VCaP (cell line): ENCODE measurements around the gene MLXIP.
A peak's percentile ranks its signal among the peaks of the same experiment; 100 is the strongest.

Source experiments
- H3K27ac ChIP-seq: fragments of 450-650 bp; 2 replicates; pipeline ENCODE4 v1.5.1; 2017
- TF ChIP-seq, protein P1 (sequence below): fragments of 450-650 bp; conservative IDR thresholded peaks from 2 replicates; pipeline ENCODE4 v1.5.1; 2017; ENCODE audit warnings: mild to moderate bottlenecking, moderate library complexity

MLXIP gene

GRCh38 chr12:122057007-122057735 lies 21.4 kb upstream of the MLXIP start:
- TF ChIP-seq, protein P1, sequence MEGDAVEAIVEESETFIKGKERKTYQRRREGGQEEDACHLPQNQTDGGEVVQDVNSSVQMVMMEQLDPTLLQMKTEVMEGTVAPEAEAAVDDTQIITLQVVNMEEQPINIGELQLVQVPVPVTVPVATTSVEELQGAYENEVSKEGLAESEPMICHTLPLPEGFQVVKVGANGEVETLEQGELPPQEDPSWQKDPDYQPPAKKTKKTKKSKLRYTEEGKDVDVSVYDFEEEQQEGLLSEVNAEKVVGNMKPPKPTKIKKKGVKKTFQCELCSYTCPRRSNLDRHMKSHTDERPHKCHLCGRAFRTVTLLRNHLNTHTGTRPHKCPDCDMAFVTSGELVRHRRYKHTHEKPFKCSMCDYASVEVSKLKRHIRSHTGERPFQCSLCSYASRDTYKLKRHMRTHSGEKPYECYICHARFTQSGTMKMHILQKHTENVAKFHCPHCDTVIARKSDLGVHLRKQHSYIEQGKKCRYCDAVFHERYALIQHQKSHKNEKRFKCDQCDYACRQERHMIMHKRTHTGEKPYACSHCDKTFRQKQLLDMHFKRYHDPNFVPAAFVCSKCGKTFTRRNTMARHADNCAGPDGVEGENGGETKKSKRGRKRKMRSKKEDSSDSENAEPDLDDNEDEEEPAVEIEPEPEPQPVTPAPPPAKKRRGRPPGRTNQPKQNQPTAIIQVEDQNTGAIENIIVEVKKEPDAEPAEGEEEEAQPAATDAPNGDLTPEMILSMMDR = no peak
- H3K27ac ChIP-seq = no peak overlapping the region

DNA sequence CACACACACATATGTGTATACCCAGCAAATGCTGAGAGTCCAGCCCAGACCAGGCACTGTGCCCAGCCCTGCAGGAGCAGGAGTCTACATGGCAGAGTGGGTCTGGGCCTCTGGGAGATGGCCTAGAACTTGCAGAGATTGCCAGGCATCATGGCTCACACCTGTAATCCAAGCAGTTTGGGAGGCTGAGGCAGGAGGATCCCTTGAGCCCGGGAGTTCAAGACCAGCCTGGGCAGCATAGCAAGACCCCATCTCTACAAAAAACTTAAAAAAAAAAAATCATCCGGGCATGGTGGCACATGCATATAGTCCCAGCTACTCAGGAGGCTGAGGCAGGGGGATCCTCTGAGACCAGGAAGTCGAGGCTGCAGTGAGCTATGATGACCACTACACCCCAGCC lies 20.8 kb upstream of the MLXIP start:
- TF ChIP-seq, protein P1 = no peak
- no peak overlapping the region for H3K27ac ChIP-seq

- TF ChIP-seq, protein P1 = no peak
- no peak overlapping the region for H3K27ac ChIP-seq
Measured at GRCh38 chr12:122058549-122059149, 19.9 kb upstream of the MLXIP start.

DNA sequence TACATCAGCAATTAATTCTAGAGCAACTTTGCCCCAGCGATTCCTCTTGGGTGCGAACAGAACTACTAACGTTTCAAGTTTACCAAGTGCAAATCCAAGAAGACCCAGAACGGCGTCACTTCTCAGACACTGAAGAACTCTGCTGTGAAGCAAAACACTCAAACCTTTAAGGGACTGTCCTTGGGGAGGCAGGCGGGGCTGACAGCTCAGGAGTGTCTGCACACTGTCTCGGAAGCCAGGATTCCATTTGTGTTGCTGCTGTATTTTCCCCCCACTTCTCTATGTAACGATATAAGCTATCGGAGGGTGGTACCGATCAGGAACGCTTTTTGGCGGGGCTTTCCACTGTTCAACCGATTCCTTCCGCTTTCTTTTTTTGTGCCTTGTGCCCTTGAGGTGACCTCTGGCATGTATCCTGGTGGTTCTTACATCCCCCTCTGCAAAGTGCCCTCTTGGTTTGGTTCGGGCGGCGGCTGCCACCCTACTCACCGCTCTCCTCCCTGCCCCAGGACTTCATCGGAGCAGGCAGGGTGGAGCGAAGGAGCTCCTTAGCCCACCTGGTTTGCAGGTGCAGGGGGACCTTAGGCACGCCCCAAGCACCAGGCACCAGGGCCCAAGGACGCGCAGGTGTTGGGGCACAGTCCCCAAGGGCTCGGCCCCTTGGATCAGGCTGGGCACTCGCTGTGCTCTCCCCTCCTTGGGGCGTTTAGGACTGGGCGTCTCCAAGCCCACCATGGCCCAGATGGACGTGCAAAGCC lies 19.2 kb upstream of the MLXIP start:
- TF ChIP-seq, protein P1 = no peak
- H3K27ac ChIP-seq = no peak overlapping the region

DNA sequence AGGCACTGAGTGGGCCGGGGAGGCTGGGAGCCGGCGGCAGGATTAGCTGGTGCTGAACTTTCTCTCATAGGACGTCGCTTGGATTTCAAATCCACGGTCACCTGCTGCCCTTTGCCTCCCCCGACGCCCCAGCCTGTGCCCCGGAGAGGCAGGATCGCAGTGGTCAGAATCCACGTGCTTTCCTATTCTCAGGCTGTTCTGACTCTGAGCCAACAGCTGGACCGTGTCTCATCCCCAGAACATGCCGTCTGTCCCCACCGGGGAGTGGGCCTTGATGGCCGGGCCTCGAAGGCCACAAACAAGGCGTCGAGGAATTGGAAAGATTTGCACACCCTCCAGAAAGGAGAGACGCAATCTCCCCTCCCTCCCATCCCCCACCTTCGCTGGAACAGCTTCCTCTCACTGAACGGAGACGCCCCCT lies 18.5 kb upstream of the MLXIP start:
- no peak overlapping the region; the same call in 1 of the 2 replicates for H3K27ac ChIP-seq

DNA sequence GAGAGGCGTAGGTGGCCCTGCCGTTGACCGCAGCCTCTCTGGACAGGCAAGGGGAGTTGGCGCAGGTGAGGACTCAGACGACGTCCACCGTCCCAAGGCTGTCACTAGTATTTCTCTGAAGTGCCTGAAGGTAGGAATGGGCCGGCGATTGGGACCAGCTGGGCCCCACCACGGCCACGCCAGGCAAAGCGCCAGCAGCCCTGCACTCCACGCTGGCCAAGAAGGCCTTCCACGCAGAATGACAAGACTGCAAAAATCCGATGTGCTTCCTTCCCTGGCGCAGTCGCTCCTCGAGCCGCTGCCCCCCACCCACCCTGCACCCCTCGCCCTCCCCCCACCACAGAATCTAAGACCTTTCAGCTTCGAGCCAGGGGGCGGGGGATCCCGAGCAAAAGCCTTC lies 17.3 kb upstream of the MLXIP start:
- peak overlapping the region; percentile 95 for H3K27ac ChIP-seq
- TF ChIP-seq, protein P1 = no peak

More for the DNA sequence above, 18.5 kb upstream of the MLXIP start:
- TF ChIP-seq, protein P1 = no peak
